ENCODE results near the gene SYT14.
"Not testable (repeated sequence)": the region's sequence is repeated elsewhere in the genome, so short reads cannot be mapped to it uniquely, and the experiment has no call there.

Gene SYT14

DNA sequence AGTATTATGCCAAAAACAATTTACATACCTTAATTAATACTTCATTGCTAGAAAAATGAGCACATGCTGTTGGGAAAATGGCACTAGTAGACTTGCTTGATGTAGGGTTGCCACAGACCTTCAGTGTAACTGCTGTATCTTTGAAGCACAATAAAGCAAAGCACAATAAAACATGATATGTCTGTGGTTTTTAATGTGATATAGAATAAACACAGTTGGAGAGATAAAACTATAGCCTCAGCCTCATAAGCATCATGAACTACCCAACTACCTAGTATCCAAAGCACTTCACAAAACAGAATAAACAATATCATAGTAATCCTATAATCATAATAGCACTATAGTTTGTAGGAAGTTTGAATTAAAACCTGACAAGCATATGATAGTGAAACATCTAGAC is 143.5 kb downstream of the SYT14 start:
- TF ChIP-seq Cebpa-rat (IDR thresholded peaks at IDR 0.05): no peak
- Histone ChIP-seq H3K27ac (no peak overlapping the region), H4K20me1 (no peaks in the 10 kb centered on the region), H3K9me3 (replicated peaks in 1 of 11) (peaks cover 0 to 11% (median 5%) of the 10 kb centered on the region in 11 experiments; a peak in 5 of 22 replicates), H3K4me2 (no peak overlapping the region), H3K9ac (no peak overlapping the region), H3K4me1 (no peaks in the 10 kb centered on the region), H3K27me3 (no peaks in the 10 kb centered on the region), H3K36me3 (no peaks in the 10 kb centered on the region), H3K4me3 (no peak overlapping the region)

DNA sequence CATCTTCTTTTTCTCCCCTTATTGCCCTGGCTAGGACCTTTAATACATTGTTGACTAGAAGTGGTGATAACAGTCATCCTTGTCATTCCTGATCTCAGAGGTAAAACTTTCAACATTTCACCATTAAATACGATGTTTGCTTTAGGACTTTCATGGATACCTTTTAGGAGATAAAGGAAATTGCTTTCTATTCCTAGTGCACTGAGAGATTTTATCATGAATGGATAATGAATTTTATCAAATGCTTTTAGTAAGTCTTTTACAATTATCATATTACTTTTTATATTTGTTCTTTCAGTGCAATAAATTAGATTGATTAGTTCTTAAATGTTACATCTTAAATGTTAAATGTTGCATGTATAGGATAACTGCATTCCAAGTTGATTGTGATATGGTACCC is 147.3 kb downstream of the SYT14 start:
- H3K9me3 ChIP-seq (replicated peaks in 1 of 11): peaks cover 0 to 8% (median 5%) of the 10 kb centered on the region in 11 experiments; a peak in 9 of 22 replicates
- H3K27me3 ChIP-seq: no peaks in the 10 kb centered on the region
- no peaks in the 10 kb centered on the region for H3K36me3 ChIP-seq
- no peak overlapping the region for H3K4me3 ChIP-seq
- H4K20me1 ChIP-seq: no peaks in the 10 kb centered on the region
- no peaks in the 10 kb centered on the region for H3K4me1 ChIP-seq
- TF ChIP-seq Cebpa-rat (IDR thresholded peaks at IDR 0.05): no peak
- H3K27ac ChIP-seq: no peak overlapping the region
- H3K4me2 ChIP-seq: no peak overlapping the region
- H3K9ac ChIP-seq: no peak overlapping the region

DNA sequence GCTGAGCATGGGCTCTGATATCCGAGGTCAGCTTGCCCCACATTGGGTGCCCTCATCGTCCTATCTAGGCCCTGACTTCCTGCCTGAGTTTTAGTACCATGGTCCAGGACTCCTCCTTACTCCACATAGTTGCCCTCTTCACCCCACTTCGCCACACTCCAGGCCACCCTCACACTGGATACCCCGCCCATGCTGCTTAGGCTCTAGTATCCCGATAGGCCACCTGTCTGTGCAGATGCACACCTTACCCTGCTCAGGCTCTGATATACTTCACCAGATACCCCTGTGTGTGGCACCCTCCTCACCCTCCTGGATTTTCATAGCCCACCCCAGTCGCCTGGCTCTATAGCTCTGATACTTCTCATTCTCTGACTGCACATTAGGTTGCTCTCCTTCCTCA is 149.0 kb downstream of the SYT14 start:
- Histone ChIP-seq H3K9me3 (replicated peaks in 1 of 11) (peaks cover 0 to 8% (median 5%) of the 10 kb centered on the region in 11 experiments; a peak in 9 of 22 replicates), H3K27me3 (no peaks in the 10 kb centered on the region), H3K36me3 (no peaks in the 10 kb centered on the region), H3K9ac (no peak overlapping the region), H3K4me3 (no peak overlapping the region), H3K4me2 (no peak overlapping the region), H3K27ac (no peak overlapping the region), H4K20me1 (no peaks in the 10 kb centered on the region), H3K4me1 (no peaks in the 10 kb centered on the region)
- TF ChIP-seq Cebpa-rat (IDR thresholded peaks at IDR 0.05): no peak

DNA sequence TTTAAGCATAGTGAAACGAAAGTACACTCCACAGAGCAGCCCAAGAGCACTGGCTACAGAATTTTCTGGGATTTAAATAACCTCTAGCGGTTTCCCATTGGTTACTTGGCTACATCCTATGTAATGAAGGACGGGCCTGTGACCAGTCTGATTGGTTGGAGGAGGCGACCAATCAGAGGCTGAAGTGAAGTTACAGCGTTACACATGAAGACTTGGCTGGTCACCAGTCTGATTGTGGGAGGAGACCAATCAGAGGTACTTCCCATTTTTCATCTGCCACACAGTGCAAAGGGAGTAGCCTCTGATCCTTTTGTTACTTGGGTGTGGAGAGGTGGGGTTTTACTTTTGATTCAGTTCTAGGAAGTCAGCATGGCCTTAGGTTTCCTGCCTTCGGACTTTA is 151.8 kb downstream of the SYT14 start:
- no peaks in the 10 kb centered on the region for H4K20me1 ChIP-seq
- H3K9me3 ChIP-seq (replicated peaks in 1 of 11): peaks cover 0 to 8% (median 5%) of the 10 kb centered on the region in 11 experiments; a peak in 9 of 22 replicates
- no peak overlapping the region for H3K9ac ChIP-seq
- no peak overlapping the region for H3K4me3 ChIP-seq
- no peaks in the 10 kb centered on the region for H3K4me1 ChIP-seq
- H3K36me3 ChIP-seq: no peaks in the 10 kb centered on the region
- H3K27ac ChIP-seq: no peak overlapping the region
- no peak overlapping the region for H3K4me2 ChIP-seq
- H3K27me3 ChIP-seq: no peaks in the 10 kb centered on the region
- no peak for TF ChIP-seq Cebpa-rat (IDR thresholded peaks at IDR 0.05)

DNA sequence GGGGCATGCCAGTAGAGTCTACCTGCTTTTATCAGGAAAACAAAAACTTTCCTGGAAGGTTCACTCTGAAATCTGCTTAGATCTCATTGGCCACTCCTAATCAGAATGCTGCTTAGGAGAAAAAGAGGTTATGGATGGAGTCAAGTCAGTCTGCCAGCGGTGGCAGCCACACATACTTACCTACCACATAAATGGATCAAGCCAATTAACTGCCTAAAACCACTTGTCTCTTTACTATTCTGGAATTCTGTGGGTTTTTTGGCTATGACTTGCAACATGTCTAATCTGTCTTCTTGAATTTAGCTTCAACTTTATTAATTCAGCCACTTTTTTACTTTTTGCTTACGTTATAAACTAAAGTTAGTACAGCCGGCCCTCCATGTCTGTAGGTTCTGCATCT is 154.3 kb downstream of the SYT14 start:
- Histone ChIP-seq H3K4me3 (no peak overlapping the region), H3K36me3 (no peaks in the 10 kb centered on the region), H3K4me1 (no peaks in the 10 kb centered on the region), H3K9ac (no peak overlapping the region), H3K4me2 (no peak overlapping the region), H3K27me3 (no peaks in the 10 kb centered on the region), H3K27ac (no peak overlapping the region), H3K9me3 (replicated peaks in 1 of 11) (peaks cover 0 to 8% (median 5%) of the 10 kb centered on the region in 11 experiments; a peak in 9 of 22 replicates), H4K20me1 (no peaks in the 10 kb centered on the region)
- TF ChIP-seq Cebpa-rat (IDR thresholded peaks at IDR 0.05): no peak

DNA sequence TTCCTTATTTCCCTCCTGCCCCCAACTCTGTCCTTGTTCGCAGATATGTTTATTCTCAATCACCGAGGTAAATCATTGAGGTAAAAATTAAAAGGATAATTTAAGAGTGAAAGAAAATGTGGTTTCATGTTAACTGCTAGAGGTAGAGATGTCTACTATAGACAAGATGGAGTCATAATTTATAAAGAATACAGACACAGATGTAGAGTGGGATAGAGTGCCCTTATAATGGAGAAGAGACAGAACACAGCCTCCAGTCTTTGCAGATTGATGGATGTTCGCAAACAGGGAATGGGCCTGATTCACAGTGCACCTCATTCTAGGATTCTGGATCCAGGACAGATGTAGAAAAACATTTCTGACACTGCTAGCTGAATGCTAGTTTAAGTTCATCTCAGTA is 155.4 kb downstream of the SYT14 start:
- Histone ChIP-seq H3K36me3 (no peaks in the 10 kb centered on the region), H3K4me1 (peaks cover 0 to 4% (median 0%) of the 10 kb centered on the region in 10 experiments; a peak in 1 of 20 replicates), H3K27ac (no peak overlapping the region), H4K20me1 (no peaks in the 10 kb centered on the region), H3K27me3 (no peaks in the 10 kb centered on the region), H3K4me2 (no peak overlapping the region), H3K9me3 (replicated peaks in 1 of 11) (peaks cover 0 to 8% (median 5%) of the 10 kb centered on the region in 11 experiments; a peak in 9 of 22 replicates), H3K4me3 (no peak overlapping the region), H3K9ac (no peak overlapping the region)
- TF ChIP-seq Cebpa-rat (IDR thresholded peaks at IDR 0.05): no peak

DNA sequence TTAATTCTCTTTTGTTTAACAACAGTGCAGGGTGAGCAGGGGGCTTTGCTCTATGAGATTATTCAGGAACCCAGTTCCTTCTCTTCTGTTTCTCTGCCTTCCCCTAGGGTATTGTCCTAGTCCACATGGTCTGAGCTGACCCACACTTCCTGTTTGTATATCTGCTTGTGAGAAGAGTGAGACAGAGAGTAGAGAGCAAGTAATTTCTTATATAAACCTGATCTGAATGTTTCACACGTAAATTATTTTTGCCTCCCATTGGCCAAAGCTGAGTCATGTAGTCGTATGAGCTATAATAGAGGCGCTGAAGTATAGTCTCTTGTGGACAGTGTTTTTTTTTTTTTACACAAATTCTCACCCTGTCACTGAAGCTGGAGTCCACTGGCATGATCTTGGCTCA is 160.3 kb downstream of the SYT14 start:
- H3K27me3 ChIP-seq: no peaks in the 10 kb centered on the region
- H3K36me3 ChIP-seq: no peaks in the 10 kb centered on the region
- H3K4me1 ChIP-seq: peaks cover 0 to 4% (median 0%) of the 10 kb centered on the region in 10 experiments; a peak in 1 of 20 replicates
- no peak for TF ChIP-seq Cebpa-rat (IDR thresholded peaks at IDR 0.05)
- no peaks in the 10 kb centered on the region for H3K9me3 ChIP-seq (replicated peaks in 1 of 11)
- no peak overlapping the region for H3K4me3 ChIP-seq
- H4K20me1 ChIP-seq: no peaks in the 10 kb centered on the region
- H3K4me2 ChIP-seq: no peak overlapping the region
- H3K9ac ChIP-seq: no peak overlapping the region
- no peak overlapping the region for H3K27ac ChIP-seq

DNA sequence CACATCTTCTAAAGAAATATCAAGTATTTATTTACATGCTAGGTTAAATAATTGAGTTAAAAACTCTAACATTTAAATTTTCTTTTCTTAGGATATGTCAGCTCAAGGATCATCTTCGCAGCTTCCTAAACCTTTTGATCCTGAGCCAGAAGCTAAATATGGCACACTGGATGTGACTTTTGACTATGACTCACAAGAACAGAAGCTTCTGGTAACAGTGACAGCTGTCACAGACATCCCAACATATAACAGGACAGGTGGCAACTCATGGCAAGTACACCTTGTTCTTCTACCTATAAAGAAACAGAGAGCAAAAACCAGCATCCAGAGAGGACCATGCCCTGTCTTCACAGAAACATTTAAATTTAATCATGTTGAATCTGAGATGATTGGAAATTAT is 161.9 kb downstream of the SYT14 start:
- Histone ChIP-seq H3K36me3 (no peaks in the 10 kb centered on the region), H4K20me1 (no peaks in the 10 kb centered on the region), H3K4me3 (no peak overlapping the region), H3K4me2 (no peak overlapping the region), H3K27ac (no peak overlapping the region), H3K9ac (no peak overlapping the region), H3K9me3 (replicated peaks in 1 of 11) (no peaks in the 10 kb centered on the region), H3K4me1 (peaks cover 0 to 4% (median 0%) of the 10 kb centered on the region in 10 experiments; a peak in 1 of 20 replicates), H3K27me3 (no peaks in the 10 kb centered on the region)
- no peak for TF ChIP-seq Cebpa-rat (IDR thresholded peaks at IDR 0.05)

DNA sequence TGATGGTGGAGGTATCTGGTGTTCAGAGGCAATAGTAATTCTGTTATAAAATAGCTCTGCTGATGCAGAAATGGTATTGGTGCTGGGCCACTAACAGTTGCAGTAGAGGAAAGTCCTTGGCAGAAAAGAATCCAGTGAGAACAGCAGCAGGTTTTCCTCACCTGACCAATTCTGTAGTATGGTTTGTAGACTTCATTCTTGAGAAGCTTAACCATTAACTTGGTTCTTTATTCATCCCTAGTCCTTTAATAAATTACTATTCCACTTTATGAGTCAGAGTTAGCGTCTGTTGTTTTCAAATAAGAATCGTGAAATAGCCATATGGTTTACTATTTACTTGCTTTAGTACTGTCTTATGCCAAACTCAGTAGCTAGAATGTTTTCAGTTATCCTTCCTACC is 166.1 kb downstream of the SYT14 start:
- Histone ChIP-seq H3K36me3 (no peaks in the 10 kb centered on the region), H3K27ac (no peak overlapping the region), H4K20me1 (no peaks in the 10 kb centered on the region), H3K9ac (no peak overlapping the region), H3K4me3 (no peak overlapping the region), H3K9me3 (replicated peaks in 1 of 11) (no peaks in the 10 kb centered on the region), H3K4me2 (no peak overlapping the region), H3K4me1 (no peaks in the 10 kb centered on the region), H3K27me3 (no peaks in the 10 kb centered on the region)
- no peak for TF ChIP-seq Cebpa-rat (IDR thresholded peaks at IDR 0.05)

DNA sequence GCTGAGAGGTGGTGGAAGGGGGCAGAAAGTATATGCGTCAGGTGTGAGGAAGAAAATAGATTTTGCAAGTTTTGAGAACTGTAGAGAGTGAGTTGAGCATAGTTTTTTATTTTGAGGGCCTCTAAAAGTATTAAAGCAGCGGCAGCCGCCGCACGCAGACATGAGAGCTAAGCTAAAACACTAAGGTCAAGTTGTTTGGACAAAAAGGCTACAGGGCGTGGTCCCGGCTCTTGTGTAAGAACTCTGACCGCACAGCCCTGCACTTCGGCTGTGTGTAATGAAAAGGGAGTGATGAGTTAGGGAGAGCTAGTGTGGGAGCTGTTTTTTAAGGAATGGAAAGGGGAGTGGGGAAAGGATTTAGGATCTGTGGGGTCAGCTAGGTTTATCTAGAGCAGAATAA is 174.9 kb downstream of the SYT14 start:
- H3K4me2 ChIP-seq, H3K4me3 ChIP-seq, H3K4me1 ChIP-seq, H3K9ac ChIP-seq, H3K36me3 ChIP-seq, H3K27me3 ChIP-seq, H3K27ac ChIP-seq, H4K20me1 ChIP-seq: not testable (repeated sequence)
- peaks cover 0 to 24% (median 5%) of the 10 kb centered on the region in 11 experiments; a peak in 10 of 22 replicates for H3K9me3 ChIP-seq (replicated peaks in 1 of 11)
